ENCODE data around the gene MSANTD4. TPM values are rescaled to one million over a fixed set of nuclear protein-coding genes. Genes with fewer than 3 reads are reported as not detected.
"Not testable (repeated sequence)": the region's sequence is repeated elsewhere in the genome, so short reads cannot be mapped to it uniquely, and the experiment has no call there.

Gene MSANTD4
- total RNA-seq, 1 experiment from 2014 or later, result 17.8 TPM

DNA sequence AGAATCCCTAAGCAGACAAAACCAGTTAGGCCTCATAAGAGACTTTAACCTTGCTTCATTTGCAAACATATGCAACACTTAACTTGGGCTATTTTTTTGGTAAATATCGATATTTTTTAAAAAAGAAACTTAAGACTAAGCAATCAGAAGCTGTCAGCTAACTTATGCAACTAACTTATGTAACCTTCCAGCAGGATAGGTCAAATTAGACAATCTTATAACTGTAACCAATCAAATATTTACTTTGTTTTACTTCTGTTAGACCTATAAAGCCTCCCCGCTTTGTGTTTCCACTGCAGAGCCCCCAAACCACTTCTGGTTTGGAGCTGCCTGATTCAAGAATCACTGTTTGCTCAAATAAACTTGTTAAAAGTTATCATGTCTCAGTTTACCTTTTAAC is 8.0 kb downstream of the MSANTD4 start:
- DNase-seq (ENCODE audit: low spot score), result no peak

DNA sequence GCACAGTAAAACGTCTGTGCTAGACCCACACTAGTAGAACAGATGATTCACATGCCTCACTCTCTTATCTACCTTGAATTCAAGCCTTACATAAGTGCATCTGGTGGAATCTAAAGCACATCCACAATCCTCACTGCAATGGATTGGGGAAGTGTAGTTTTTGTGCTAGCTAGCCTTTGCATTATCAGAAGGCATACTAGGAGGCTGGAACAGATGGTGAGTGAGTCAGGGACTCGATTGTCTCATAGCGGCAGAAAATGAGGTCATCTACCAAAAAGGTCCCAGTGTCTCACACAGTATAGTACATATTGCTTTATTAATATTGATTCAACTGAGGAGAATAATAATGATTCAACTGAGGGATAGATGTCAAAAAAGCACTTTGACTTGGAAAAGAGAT is 9.3 kb downstream of the MSANTD4 start:
- no peak for DNase-seq (ENCODE audit: low spot score)

DNA sequence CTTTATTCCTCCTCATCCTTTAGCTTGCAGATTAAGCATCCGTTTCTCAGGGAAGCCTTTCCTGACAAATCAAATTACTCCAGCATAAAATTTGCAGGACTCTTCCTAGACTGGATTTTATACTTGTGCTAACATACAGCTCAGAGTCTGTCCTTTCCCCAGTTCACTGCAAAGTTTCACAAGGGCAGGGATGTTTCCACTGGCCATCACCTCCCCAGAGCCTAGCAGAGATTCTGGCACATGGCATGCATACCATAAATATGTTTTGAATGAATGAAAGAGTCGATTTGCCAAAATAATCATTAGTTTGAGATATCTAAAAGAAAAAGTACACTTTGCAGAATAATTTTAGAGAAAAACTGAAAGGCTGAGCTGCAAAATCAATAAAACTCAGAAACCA is 10.6 kb downstream of the MSANTD4 start:
- no peak for DNase-seq (ENCODE audit: low spot score)

DNA sequence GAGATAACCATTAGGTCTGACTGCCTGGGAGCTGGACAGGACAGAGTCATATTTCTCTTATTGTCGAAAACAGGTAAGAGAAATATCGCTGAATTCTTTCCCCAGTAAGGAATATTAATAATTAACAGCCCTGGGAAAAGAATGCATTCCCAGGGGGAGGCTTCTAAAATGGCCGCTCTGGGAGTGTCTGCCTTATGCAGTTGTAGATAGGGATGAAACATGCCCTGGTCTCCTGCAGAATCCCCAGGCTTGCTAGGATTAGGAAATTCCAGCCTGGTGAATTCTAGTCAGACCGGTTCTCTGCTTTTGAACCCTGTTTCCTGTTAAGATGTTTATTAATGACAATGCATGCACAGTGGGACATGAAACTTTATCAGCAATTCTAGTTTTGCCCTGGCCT is 18.9 kb downstream of the MSANTD4 start:
- not testable (repeated sequence) for DNase-seq (ENCODE audit: low spot score)

DNA sequence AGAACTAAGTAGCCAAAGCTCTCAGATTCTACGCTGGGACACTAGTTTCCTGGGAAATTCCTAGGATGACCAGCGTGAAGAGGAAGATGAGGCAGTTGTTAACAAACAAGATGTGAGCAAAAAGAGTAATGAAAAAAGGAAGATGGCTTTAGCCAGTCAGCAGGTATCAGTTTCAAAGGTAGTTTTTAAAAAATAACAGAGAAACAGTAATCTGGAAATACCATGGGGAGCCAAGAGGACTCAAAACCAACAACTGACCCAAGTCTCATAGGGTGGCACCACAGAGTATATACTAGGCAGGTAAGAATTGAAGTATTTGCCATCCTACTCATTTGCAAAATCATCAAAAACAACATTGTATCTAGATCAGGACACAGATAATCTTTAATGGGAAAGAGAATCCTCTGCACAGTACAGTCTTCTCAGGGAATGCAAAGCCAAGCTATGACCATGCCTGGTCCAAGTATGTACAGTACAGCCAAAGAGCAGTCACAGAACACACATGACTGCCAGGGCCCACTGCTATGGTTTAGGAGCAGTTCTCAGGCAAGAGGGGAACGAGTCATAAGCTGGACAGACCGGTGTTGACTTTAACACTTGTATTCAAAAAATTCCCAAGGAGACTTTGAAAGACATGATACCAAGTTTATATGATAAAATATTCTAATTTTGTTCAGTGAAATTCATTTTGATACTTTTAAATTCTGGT is 20.6 kb downstream of the MSANTD4 start:
- DNase-seq (ENCODE audit: low spot score), result no peak

DNA sequence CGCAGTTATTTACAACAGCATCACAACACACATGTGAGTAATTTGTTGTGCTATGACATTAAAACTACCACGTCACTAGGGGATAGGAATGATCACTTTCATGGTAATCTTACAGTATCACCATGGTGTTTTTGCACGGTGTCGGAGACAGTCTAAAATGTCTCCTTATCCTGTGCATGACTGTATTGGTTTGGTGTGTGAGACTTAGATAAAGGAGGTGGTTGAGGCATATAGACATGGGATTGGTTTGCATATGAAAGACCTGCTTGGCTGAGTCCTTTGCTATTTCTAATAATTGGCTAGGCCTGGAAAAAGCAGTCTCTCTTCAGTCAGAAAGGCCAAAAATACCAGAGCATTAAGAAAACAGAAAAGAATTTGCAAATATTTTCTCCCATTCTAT is 30.2 kb downstream of the MSANTD4 start:
- no peak for DNase-seq (ENCODE audit: low spot score)

DNA sequence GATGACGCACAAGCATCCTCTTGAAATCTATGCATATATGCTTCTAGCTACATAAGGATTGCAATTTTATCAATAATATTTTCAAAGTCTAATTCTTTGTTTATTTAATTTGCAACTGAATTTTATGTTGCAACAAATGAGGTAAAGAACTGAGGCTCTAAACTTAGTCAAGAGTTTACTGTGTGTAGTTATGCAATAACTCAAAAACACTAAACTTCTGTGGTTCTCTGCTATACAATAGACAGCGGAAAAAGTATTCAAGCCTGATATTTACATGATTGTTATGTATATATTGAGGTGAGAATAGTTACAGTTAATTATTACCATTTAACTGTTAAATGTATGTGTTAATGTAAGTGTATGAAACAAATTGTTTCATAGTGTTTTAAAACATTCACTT is 32.9 kb downstream of the MSANTD4 start:
- DNase-seq (ENCODE audit: low spot score), result no peak

DNA sequence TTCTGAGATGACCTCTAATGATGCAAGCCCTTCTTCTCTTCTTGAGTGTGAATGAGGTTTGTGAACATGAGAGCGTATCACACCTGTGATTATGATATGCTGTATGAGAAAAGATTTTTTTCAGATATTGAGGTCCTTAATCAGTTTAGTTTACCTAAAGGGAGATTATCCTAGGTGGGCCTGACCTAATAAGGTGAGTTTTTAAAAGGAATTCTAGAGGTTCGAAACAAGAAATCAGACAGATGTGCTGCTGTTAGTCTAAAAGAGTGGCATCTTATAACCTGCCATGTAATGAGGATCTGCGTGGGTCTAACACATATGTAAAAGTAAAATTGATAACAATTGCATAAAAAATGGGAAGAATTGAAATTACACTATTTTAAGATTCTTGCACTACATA is 33.8 kb downstream of the MSANTD4 start:
- no peak for DNase-seq (ENCODE audit: low spot score)

DNA sequence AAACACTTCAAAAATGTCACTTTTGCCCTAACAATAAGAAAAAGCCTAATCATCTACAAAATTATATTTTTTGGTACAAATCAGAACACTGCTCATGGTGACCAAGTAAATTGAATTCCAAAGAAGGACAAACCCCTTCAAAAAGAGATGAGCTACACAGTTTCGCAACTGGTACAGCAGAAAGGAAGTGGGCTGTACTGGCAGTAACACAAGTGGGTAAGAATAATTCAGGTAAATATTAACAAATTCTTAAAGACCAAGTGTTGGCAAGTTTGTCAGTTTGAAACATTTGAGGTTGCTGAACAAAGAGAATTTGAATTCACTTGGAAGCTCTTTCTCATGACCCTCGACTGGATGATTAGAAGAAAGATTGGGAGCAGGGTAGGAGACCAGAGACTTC is 35.5 kb downstream of the MSANTD4 start:
- DNase-seq (ENCODE audit: low spot score), result no peak

DNA sequence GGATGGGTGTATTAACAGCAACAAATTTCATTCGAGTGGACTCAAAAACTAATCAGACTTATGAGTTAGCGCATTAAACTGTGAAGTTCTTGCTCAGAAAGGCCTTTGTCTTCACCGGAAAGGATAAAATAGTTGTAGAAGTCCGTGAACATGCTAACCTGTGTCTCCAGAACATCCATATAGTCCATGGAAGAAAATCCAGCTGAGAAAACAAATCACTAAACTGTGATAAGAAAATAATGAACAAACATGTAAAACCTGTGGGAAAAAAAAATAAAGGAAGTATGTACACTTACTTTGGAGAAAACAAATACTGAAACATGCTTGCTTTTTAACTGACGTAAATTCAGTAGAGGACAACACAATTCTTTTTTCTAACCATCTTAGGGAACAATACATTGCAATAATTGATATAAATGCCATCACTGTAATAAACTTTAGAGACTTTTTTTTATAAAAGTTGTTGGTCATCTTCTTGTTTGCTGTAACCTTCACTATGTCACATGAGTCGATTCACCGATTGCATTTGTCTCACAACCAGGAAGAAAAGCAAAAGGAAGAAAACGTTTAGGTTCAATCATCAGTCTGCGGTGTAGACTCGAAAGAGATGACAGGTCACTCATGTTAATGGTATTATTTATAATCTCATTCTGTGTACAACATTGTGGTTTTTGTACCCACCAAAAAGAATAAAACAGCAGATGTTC is 41.9 kb downstream of the MSANTD4 start:
- DNase-seq (ENCODE audit: low spot score), result no peak

DNA sequence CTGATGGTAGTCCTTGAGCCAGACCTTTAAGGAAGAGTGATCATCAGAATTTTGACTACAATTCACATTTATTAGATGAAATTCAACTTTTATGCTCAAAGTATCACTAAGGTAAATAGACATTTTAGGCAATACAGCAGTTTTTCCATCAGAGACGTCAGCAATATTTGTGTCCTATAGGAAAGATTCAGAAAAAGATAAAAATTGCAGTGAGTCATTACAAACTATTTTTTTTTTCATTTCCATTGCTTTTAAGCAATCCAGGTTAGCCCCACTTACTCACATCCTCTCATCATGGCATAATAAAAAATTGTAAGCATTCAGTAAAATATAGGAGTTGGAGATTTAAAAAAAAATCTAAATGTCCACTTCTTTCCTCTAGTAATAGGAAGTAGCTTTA is 46.9 kb downstream of the MSANTD4 start:
- DNase-seq (ENCODE audit: low spot score), result no peak

DNA sequence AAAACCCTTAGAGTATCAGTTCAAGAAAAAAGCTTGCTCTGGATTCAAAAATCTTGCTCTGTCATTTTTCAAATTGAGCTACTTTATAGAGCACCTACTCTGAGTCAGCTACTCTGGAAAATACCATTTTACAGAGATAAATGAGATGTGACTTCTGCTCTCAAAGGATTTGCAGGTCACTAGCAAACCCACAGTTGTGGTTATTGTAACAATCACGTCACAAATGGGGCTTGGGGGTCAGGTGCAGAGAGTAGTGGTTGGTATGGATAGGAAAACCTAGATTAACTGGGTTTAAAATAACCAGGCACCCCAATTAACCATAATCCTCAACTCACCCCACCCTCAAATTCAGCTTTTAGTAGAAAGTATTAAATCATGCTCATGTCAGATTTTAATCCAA is 52.3 kb downstream of the MSANTD4 start:
- no peak for DNase-seq (ENCODE audit: low spot score)

DNA sequence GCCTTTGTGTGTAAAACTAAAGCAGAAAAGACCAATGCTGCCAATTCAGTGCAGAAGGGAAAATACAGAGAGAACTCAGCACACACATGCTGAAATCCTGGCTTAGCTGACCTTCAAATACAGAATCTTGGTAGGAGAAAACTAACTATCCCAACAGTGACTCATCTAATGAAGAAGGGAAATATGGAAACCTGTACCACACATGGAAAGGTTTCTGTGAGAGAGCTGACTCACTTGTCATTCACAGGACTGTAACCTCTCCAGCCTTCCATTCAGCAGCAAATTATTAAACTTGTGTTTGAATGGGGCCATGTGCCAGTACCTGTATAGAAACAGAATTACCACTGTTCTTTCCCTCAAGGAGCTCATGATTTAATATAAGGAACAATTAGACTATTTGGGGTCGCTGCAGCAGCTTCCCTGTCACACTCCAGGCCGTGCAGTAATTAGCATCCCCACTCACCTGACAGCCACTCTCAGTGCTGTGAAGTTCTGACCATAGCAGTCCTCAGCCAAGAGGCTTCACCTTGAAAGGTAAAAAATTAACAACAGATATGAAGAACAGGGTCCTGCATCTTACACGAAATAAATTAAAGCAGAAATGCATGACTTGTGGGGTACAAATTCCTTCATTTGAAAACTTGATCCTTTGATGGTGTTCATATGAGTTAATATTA is 53.9 kb downstream of the MSANTD4 start:
- peak; percentile 22 for DNase-seq (ENCODE audit: low spot score)

DNA sequence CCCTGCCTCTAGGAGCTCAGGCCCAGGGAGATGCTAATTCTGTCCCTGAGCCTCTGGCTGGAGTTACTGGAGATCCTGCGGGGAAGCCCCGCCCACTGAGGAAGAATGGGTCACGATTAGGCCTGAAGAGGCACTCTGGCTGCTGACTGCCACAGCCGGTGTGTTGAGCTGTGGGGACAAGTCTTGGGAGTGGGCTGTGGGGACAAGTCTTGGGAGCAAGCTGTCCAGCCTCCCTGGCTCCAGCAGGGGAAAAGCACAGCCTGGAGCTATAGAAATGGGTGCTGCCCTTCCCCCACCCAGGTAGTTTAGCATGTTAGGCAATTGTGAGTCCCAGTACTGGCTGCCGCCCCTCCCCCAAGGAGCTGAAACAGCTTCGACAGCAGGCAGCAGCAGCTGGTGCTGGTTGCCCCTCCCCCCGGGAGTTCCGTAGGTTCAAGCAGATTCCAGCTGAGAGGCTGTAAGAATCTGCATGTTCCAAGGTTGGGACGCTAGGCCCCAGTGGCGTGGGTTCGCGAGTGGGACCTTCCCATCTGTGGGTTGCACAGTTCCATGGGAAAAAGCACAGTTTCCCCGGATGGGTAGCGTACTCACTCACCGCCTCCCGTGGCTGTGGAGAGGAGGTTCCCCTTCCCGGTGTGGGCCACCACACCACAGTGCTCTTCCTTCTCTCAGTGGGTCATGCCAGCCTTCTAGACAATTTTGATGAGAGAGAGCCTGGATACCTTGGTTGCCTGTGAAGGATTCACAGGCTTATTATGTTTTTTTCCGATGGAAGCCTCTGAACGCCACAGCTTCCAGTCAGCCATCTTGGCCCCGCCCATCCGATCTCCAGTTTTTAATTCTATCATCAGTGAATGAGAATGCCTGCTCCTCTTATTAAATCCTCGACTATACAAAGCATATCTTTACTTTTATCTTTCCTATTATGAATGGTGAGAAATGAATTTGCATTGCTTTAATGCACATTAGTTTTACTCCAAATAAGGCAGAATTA is 61.5 kb downstream of the MSANTD4 start:
- DNase-seq (ENCODE audit: low spot score), result no peak

Other genes starting within 250 kb of the MSANTD4 start
- gene KBTBD3, start 55.1 kb upstream of the MSANTD4 start, total RNA-seq (2014; rRNA removed; shearing (Covaris generic)), result 1.1 and 1.3 TPM in 2 replicates
- 61.6 and 61.9 TPM in 2 replicates for gene AASDHPPT, start 55.4 kb upstream of the MSANTD4 start, total RNA-seq (2014; rRNA removed; shearing (Covaris generic))